Measurements from ENCODE around the gene FAM234B.

FAM234B gene
- 3.4 to 7.1 reads per million in 2 donors for total RNA-seq

- DNase-seq = peak; percentile 51
Observed at GRCh38 chr12:13044002-13044905, at the start of gene FAM234B. Gene FAM234B, plus strand, starts transcription at chr12:13044381. Its CDS starts 23 bp downstream, at chr12:13044404.

- no peak for DNase-seq
Observed at GRCh38 chr12:12995088-12995487, 49.1 kb upstream of the FAM234B start.

GRCh38 chr12:12996209-12996608 is 48.0 kb upstream of the FAM234B start:
- DNase-seq = no peak

- DNase-seq = no peak
Observed at GRCh38 chr12:12997156-12997555, 47.0 kb upstream of the FAM234B start.

- no peak for DNase-seq
Observed at GRCh38 chr12:12997734-12998133, 46.4 kb upstream of the FAM234B start.

- DNase-seq = no peak
Observed at GRCh38 chr12:12998248-12998647, 45.9 kb upstream of the FAM234B start.

GRCh38 chr12:12999271-12999958 is 44.8 kb upstream of the FAM234B start:
- DNase-seq = no peak

- peak; percentile 99 for DNase-seq
Observed at GRCh38 chr12:12999959-13000615, 44.1 kb upstream of the FAM234B start, which contains the start of gene HEBP1. Gene HEBP1, minus strand, starts transcription at chr12:13000265. Its CDS starts 151 bp downstream, at chr12:13000114.

- peak; percentile 28 for DNase-seq
Observed at GRCh38 chr12:13000616-13000924, 43.6 kb upstream of the FAM234B start.

- DNase-seq = peak; percentile 18
Observed at GRCh38 chr12:13000925-13001774, 43.0 kb upstream of the FAM234B start.

GRCh38 chr12:13001775-13002040 is 42.5 kb upstream of the FAM234B start:
- DNase-seq = no peak

- DNase-seq = no peak
Observed at GRCh38 chr12:13002301-13003097, 41.7 kb upstream of the FAM234B start.

GRCh38 chr12:13004361-13004760 is 39.8 kb upstream of the FAM234B start:
- DNase-seq = no peak

- no peak for DNase-seq
Observed at GRCh38 chr12:13004986-13005385, 39.2 kb upstream of the FAM234B start.

GRCh38 chr12:13005649-13006048 is 38.5 kb upstream of the FAM234B start:
- no peak for DNase-seq

- no peak for DNase-seq
Observed at GRCh38 chr12:13007496-13008233, 36.5 kb upstream of the FAM234B start.

- DNase-seq = no peak
Observed at GRCh38 chr12:13008741-13009380, 35.3 kb upstream of the FAM234B start.

- no peak for DNase-seq
Observed at GRCh38 chr12:13011098-13011497, 33.1 kb upstream of the FAM234B start.

GRCh38 chr12:13022851-13023271 is 21.3 kb upstream of the FAM234B start:
- no peak for DNase-seq

GRCh38 chr12:13023811-13024530 is 20.2 kb upstream of the FAM234B start:
- DNase-seq = no peak

Measured in T-helper 9 cell (primary cell).